Gastroesophageal sphincter (tissue), 4 donors: ENCODE results near the gene PDIA4. TPM values are rescaled to one million over a fixed set of nuclear protein-coding genes. Genes with fewer than 3 reads are reported as not detected.

ENCODE experiments used
- ATAC-seq: fragments of 150-250 bp; one replicate; pipeline ENCODE4 v1.9.1; 2016; ENCODE audit warnings: mild to moderate bottlenecking, moderate library complexity
- H3K27ac ChIP-seq, 4 donors: fragments of 200-600 bp; sonication (generic) in 3 of 4; 1 replicate in 3 of 4; 2 replicates in 1 of 4; pipeline ENCODE4 v1.5.1; 2016 to 2019
- H3K27me3 ChIP-seq: fragments of 200-600 bp; sonication (generic); one replicate; pipeline ENCODE4 v1.5.1; 2019
- H3K36me3 ChIP-seq, 2 donors: fragments of 200-600 bp; sonication (generic); one replicate each; pipeline ENCODE4 v1.5.1; 2019; ENCODE audit warnings: control low read depth in 1 of 2
- H3K4me1 ChIP-seq, 3 donors: fragments of 200-600 bp; sonication (generic); 1 replicate in 2 of 3; 2 replicates in 1 of 3; pipeline ENCODE4 v1.5.1; 2016 to 2019; ENCODE audit warnings: control low read depth in 2 of 3
- H3K4me3 ChIP-seq, 2 donors: fragments of 200-600 bp; sonication (generic); one replicate each; pipeline ENCODE4 v1.5.1; 2019; ENCODE audit warnings: mild to moderate bottlenecking in 1 of 2, moderate library complexity in 1 of 2
- H3K9me3 ChIP-seq, 3 donors: fragments of 200-600 bp; sonication (generic); one replicate each; pipeline ENCODE4 v1.5.1; 2017 to 2019; ENCODE audit warnings: control low read depth in 2 of 3
- EP300 ChIP-seq: sonication (generic); formaldehyde crosslinking; IDR thresholded peaks from one replicate; pipeline ENCODE4 v1.6.1; 2017; ENCODE audit warnings: antibody characterized with exemption, mild to moderate bottlenecking
- POLR2A ChIP-seq, 2 donors: fragments of 450-650 bp; IDR thresholded peaks; one replicate each; pipeline ENCODE4 v1.6.1; 2017; ENCODE audit warnings: antibody characterized with exemption in 2 of 2, mild to moderate bottlenecking in 2 of 2, moderate library complexity in 1 of 2
- POLR2AphosphoS5 ChIP-seq: sonication (generic); formaldehyde crosslinking; IDR thresholded peaks from one replicate; pipeline ENCODE4 v1.6.1; 2017; ENCODE audit warnings: antibody characterized with exemption
- WGBS, 2 donors: methylation state at CpG; one replicate each; pipeline ENCODE4 v1.1.5; 2018; ENCODE audit warnings: low coverage in 1 of 2; 5-methylcytosine and 5-hydroxymethylcytosine counted together
- total RNA-seq, 4 donors: library from RNA; depleted of rRNA; stranded (reverse); fragments of >200 nt; gene quantifications; one replicate each; pipeline ENCODE4 v1.1.0, GENCODE V29; 2016
- TF ChIP-seq, protein P1 (sequence below), 4 experiments: fragments of 200-600 bp in 2 of 4; fragments of 450-650 bp in 2 of 4; sonication (generic) in 1 of 4; IDR thresholded peaks; one replicate each; pipeline ENCODE4 v1.5.1; 2017 to 2019; ENCODE audit warnings: antibody characterized with exemption in 4 of 4, mild to moderate bottlenecking in 2 of 4, moderate library complexity in 2 of 4

The PDIA4 gene
- total RNA-seq, 4 donors from 2014 or later: 25.4 to 81.0 (median 46.5) TPM

DNA sequence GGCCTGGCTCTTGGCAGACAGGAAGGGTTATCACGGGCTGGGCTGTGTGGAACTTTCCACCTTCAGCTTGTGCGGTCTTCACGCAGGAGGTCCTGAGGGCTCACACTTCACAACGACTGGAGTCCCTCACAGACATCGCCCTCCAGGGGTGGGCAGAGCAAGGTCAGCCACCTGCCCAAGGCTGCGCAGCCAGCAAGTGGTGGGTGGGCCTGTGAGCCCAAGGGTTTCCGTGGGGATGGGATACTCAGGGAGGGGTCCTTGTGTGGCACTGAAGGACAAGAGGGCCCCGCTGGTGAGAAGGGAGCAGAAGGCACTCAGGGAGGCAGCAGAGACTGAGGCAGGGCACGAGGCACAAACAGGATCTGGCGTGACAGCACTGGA lies 22.0 kb downstream of the PDIA4 start:
- no peaks in the 10 kb centered on the region for H3K9me3 ChIP-seq
- WGBS, 2 donors: 100% methylated on average over 3 of the region's 10 CpGs; no CpG with 5 or more reads in 1 of the 2 donors
- H3K36me3 ChIP-seq: peaks cover 0 to 87% of the 10 kb centered on the region in 2 donors
- no peak for ATAC-seq
- H3K4me1 ChIP-seq: peaks cover 0 to 7% (median 0%) of the 10 kb centered on the region in 3 donors
- H3K27me3 ChIP-seq: no peaks in the 10 kb centered on the region
- TF ChIP-seq POLR2A (IDR thresholded peaks at IDR 0.05) (no peak), EP300 (no peak), POLR2AphosphoS5 (no peak)
- TF ChIP-seq, protein P1, sequence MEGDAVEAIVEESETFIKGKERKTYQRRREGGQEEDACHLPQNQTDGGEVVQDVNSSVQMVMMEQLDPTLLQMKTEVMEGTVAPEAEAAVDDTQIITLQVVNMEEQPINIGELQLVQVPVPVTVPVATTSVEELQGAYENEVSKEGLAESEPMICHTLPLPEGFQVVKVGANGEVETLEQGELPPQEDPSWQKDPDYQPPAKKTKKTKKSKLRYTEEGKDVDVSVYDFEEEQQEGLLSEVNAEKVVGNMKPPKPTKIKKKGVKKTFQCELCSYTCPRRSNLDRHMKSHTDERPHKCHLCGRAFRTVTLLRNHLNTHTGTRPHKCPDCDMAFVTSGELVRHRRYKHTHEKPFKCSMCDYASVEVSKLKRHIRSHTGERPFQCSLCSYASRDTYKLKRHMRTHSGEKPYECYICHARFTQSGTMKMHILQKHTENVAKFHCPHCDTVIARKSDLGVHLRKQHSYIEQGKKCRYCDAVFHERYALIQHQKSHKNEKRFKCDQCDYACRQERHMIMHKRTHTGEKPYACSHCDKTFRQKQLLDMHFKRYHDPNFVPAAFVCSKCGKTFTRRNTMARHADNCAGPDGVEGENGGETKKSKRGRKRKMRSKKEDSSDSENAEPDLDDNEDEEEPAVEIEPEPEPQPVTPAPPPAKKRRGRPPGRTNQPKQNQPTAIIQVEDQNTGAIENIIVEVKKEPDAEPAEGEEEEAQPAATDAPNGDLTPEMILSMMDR (IDR thresholded peaks at IDR 0.05): no peak
- no peak overlapping the region for H3K4me3 ChIP-seq
- no peak overlapping the region for H3K27ac ChIP-seq

DNA sequence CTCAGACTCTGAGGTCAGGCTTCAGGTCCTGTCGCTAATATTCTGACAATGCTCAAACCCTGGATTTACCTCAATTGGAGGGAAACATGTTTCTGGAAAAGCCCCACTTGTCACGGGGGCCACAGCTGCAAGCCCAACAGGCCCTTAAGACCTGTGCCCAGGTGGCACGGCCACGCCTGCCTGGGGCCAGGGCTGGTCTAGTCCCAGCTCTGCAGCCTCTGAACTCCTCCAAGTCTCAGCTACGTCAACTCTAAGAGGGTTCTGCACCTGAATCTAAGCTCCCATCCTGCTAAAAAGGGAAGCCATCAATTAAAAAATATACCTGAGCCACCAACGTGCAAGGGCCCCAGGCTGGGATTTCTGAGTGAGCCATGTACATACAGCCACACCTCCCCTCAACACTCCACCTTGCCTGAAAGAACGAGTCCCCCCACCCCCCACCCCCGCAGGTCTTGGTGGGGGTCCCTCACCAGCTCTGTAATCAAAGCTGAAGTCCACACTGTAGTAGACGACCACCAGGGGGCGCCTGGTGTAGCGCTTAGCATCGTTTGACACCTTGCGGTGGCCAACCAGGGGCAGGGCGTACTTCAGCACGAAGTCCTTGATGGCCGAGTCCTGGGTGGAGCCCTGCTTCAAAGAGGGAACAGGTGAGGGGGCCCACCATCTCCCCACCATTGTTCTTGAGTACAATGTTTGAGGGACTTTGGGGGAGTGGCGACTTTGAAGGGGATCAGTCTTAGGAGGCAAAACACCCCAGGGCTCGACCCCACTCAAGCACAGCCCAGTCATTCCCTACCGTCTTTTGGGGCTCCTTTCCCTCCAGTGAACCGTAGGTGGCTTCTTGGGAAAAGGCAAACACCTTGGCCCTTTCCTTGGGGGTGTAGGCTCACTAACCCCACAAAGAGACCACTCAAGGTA lies 22.6 kb downstream of the PDIA4 start:
- peaks cover 0 to 7% (median 0%) of the 10 kb centered on the region in 3 donors for H3K4me1 ChIP-seq
- no peak overlapping the region for H3K4me3 ChIP-seq
- TF ChIP-seq, protein P1 (IDR thresholded peaks at IDR 0.05): peak in 3 of 4 experiments; percentile 88 to 93 (median 88)
- no peak for TF ChIP-seq POLR2A (IDR thresholded peaks at IDR 0.05)
- H3K36me3 ChIP-seq: peaks cover 0 to 80% of the 10 kb centered on the region in 2 donors
- no peaks in the 10 kb centered on the region for H3K27me3 ChIP-seq
- WGBS, 2 donors: 26 to 36% methylated on average over 5 to 6 of the region's 20 CpGs
- no peak overlapping the region for H3K27ac ChIP-seq
- no peaks in the 10 kb centered on the region for H3K9me3 ChIP-seq
- ATAC-seq: peak; percentile 86

DNA sequence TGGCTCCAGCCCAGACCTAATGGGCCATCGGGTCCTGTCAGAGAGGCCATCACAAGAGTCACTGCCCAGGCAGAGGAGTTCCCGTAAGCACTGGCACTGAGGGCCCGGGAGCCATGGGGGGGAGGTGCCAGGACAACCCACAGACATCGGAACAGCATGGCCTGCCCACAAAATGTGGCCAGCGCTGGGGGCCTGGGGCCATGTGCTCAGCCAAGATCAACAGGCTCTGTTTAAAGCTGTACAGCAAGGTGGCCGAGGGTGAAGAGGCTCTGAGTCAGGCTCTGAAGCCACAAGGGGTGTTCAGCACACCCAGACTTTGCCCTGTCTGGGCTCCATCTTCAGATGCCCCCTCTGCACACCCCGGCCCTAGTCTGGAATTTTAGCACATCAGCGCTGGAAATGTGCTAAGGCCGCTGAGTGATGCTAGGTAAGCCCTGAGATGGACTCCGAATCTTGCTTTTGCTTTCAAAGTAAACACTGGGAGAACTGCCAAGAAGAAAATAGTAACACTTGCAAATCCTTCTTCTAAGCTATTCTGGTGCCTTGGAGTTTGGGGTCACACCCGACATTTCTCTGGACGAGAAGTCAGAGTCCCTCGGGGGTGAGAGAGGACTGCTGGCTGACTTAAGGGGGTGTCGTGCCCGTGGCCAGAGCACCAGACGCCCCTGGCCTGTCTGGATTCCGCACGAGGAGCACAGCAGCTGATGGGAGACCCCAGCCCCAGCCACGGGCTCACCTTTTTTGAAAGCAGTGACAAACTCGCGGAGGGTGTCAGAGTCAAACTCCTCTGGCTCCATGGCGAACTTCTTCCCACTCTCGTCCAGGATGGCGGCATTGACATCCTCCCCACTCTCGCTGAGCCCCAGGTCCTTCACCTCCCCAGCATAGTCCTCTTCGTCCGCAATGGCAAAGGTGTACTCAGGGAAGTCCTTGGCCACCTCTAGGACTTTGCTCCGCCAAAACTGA lies 23.6 kb downstream of the PDIA4 start:
- ATAC-seq: no peak
- Histone ChIP-seq H3K36me3 (peaks cover 0 to 70% of the 10 kb centered on the region in 2 donors), H3K9me3 (no peaks in the 10 kb centered on the region), H3K27ac (no peak overlapping the region), H3K4me1 (peaks cover 0 to 7% (median 0%) of the 10 kb centered on the region in 3 donors), H3K4me3 (no peak overlapping the region), H3K27me3 (no peaks in the 10 kb centered on the region)
- WGBS, 2 donors: 50 to 100% methylated on average over 2 to 9 of the region's 28 CpGs
- TF ChIP-seq, protein P1 (IDR thresholded peaks at IDR 0.05): no peak
- TF ChIP-seq EP300: no peak
- no peak for TF ChIP-seq POLR2A (IDR thresholded peaks at IDR 0.05)
- no peak for TF ChIP-seq POLR2AphosphoS5

DNA sequence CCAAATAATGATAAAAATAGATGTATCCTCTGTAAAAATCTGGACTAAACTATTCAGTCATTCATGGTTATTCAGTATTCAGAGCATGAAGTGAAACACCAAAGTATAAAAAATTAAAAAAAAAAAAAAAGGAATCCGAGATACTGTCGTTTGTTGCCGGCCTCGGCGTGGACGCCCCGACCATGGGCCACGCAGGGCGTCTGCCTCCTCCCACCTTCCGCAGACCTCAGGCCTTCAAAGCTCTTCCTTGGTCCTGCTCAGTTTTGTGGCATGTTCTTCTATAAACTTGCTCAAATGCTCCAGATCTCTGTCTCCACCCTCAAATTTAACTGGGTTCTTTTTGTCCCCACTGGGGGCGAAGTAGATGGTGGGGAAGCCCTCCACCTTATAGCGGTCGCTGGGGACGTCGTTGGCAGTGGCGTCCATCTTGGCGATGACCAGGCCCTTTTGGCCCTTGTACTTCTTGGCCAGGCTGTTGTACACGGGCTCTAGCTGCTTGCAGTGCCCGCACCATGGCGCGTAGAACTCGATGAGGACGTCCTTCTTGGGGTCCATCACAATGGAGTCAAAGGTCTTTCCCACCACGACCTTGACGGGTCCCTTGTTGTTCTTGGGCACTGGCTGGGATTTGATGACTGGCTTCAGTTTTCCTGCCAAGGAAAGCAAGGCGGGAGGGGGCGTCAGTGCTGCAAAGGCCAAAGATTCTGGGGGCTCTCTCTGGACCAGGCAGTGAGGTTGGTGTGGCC lies 24.6 kb downstream of the PDIA4 start:
- H3K4me1 ChIP-seq: peaks cover 0 to 7% (median 0%) of the 10 kb centered on the region in 3 donors
- H3K4me3 ChIP-seq: no peak overlapping the region
- H3K36me3 ChIP-seq: peaks cover 0 to 61% of the 10 kb centered on the region in 2 donors
- no peaks in the 10 kb centered on the region for H3K27me3 ChIP-seq
- H3K9me3 ChIP-seq: no peaks in the 10 kb centered on the region
- TF ChIP-seq, protein P1 (IDR thresholded peaks at IDR 0.05): no peak
- TF ChIP-seq EP300 (no peak), POLR2AphosphoS5 (no peak), POLR2A (IDR thresholded peaks at IDR 0.05) (no peak)
- 91% methylated on average over 11 of the region's 27 CpGs; no CpG with 5 or more reads in 1 of the 2 donors for WGBS, 2 donors
- ATAC-seq: no peak
- H3K27ac ChIP-seq: no peak overlapping the region
